AG10803 (cell line): ENCODE data around the gene AIM2.
A peak's percentile ranks its signal among the peaks of the same experiment; 100 is the strongest.
"Not testable (repeated sequence)": the region's sequence is repeated elsewhere in the genome, so short reads cannot be mapped to it uniquely, and the experiment has no call there.

ENCODE experiments used
- DNase-seq: peaks from one replicate; pipeline ENCODE4 v3.0.0; 2010; ENCODE audit warnings: low read depth
- H3K4me3 ChIP-seq: 2 replicates; pipeline ENCODE4 v1.5.1; 2011; ENCODE audit warnings: mild to moderate bottlenecking, low read length, control low read depth
- CTCF ChIP-seq: conservative IDR thresholded peaks from 2 replicates; pipeline ENCODE4 v1.5.1; 2011; ENCODE audit warnings: mild to moderate bottlenecking, low read length, control low read depth, inconsistent platforms

The AIM2 gene

GRCh38 chr1:159065106-159065505 lies 11.5 kb downstream of the AIM2 start:
- no peak overlapping the region for H3K4me3 ChIP-seq
- TF ChIP-seq CTCF: no peak
- no peak for DNase-seq

- no peak overlapping the region for H3K4me3 ChIP-seq
- DNase-seq: no peak
- no peak for TF ChIP-seq CTCF
Observed at GRCh38 chr1:159058751-159059150, 17.8 kb downstream of the AIM2 start.

GRCh38 chr1:159056069-159056698 lies 20.4 kb downstream of the AIM2 start:
- no peak overlapping the region for H3K4me3 ChIP-seq
- peak; percentile 5; the same call in 1 of the 2 replicates for TF ChIP-seq CTCF
- no peak for DNase-seq

GRCh38 chr1:159055181-159055641 lies 21.4 kb downstream of the AIM2 start:
- H3K4me3 ChIP-seq: no peak overlapping the region
- no peak for DNase-seq
- TF ChIP-seq CTCF: no peak

- no peak for TF ChIP-seq CTCF
- H3K4me3 ChIP-seq: no peak overlapping the region
- no peak for DNase-seq
Observed at GRCh38 chr1:159054427-159054826, 22.1 kb downstream of the AIM2 start.

GRCh38 chr1:159051436-159051835 lies 25.1 kb downstream of the AIM2 start:
- DNase-seq: no peak
- no peak for TF ChIP-seq CTCF
- no peak overlapping the region for H3K4me3 ChIP-seq

GRCh38 chr1:159046486-159046885 lies 30.1 kb downstream of the AIM2 start:
- H3K4me3 ChIP-seq, DNase-seq: not testable (repeated sequence)
